H1 (cell line): ENCODE results near the gene SLC37A1. TPM values are rescaled to one million over a fixed set of nuclear protein-coding genes. Genes with fewer than 3 reads are reported as not detected.

Experiments used
- CTCF ChIA-PET: fragments of 300-600 bp; sonication (Branson Sonifier 250); formaldehyde crosslinking; loops from one replicate; lab custom pipeline; 2021; ENCODE audit not compliant: partially characterized antibody; lab: Charles Lee
- POLR2A ChIA-PET: fragments of 300-600 bp; sonication (Branson Sonifier 250); formaldehyde crosslinking; loops from one replicate; lab custom pipeline; 2021; ENCODE audit warnings: inconsistent platforms; ENCODE audit not compliant: partially characterized antibody; lab: Charles Lee
- DNase-seq, 2 experiments: peaks; one replicate each; pipeline versions ENCODE4 v3.0.0 to v3.0.0-alpha.2; 2010 to 2022; ENCODE audit warnings: low spot score in 2 of 2, low read depth in 1 of 2, mixed read lengths in 1 of 2
- FAIRE-seq: peaks from 2 replicates; lab custom pipeline; 2011; peaks lifted over from hg19 to GRCh38; lab: Jason Lieb, UNC
- H2AFZ ChIP-seq: 2 replicates; pipeline ENCODE4 v1.8.1; 2012; ENCODE audit warnings: low read length, inconsistent platforms
- H2AK5ac ChIP-seq: 2 replicates; pipeline ENCODE4 v1.6.1; 2013; ENCODE audit warnings: low read depth, low read length
- H2BK120ac ChIP-seq: replicated peaks from 2 replicates; pipeline ENCODE3; 2013; ENCODE audit warnings: low read depth, low read length, inconsistent platforms
- H2BK12ac ChIP-seq: 2 replicates; pipeline ENCODE4 v1.6.1; 2013; ENCODE audit warnings: low read depth, low read length
- H2BK15ac ChIP-seq: 2 replicates; pipeline ENCODE4 v1.6.1; 2013; ENCODE audit warnings: low read length
- H2BK20ac ChIP-seq: 2 replicates; pipeline ENCODE4 v1.6.1; 2013; ENCODE audit warnings: low read length
- H2BK5ac ChIP-seq: 2 replicates; pipeline ENCODE4 v1.6.1; 2013; ENCODE audit warnings: low read depth, low read length
- H3K14ac ChIP-seq: 2 replicates; pipeline ENCODE4 v1.6.1; 2013; ENCODE audit warnings: inconsistent platforms; ENCODE audit not compliant: insufficient read length
- H3K18ac ChIP-seq: 2 replicates; pipeline ENCODE4 v1.6.1; 2013; ENCODE audit warnings: low read length; ENCODE audit errors: extremely low read depth
- H3K23ac ChIP-seq: 2 replicates; pipeline ENCODE4 v1.6.1; 2013; ENCODE audit warnings: inconsistent platforms; ENCODE audit not compliant: insufficient read length
- H3K23me2 ChIP-seq: 2 replicates; pipeline ENCODE4 v1.6.1; 2013; ENCODE audit warnings: low read depth, low read length
- H3K27ac ChIP-seq: 2 replicates; pipeline ENCODE4 v1.6.1; 2011; ENCODE audit warnings: low read depth, low read length, inconsistent platforms
- H3K27me3 ChIP-seq, 4 experiments: replicated peaks in 1 of 4; 1 replicate in 1 of 4; 2 replicates in 3 of 4; pipeline versions ENCODE4 v1.6.1 to v1.8.1; 2011 to 2013; ENCODE audit warnings: low read length in 3 of 4, mild to moderate bottlenecking in 3 of 4, inconsistent platforms in 2 of 4, mixed read lengths in 2 of 4, moderate library complexity in 1 of 4; ENCODE audit not compliant: control insufficient read depth in 3 of 4, insufficient read depth in 3 of 4; ENCODE audit errors: extremely low read depth in 1 of 4
- H3K36me3 ChIP-seq, 4 experiments: 2 replicates each; pipeline versions ENCODE4 v1.6.1 to v1.8.1; 2011 to 2013; ENCODE audit warnings: mild to moderate bottlenecking in 4 of 4, low read length in 3 of 4, moderate library complexity in 2 of 4, control low read depth in 1 of 4, inconsistent platforms in 1 of 4; ENCODE audit not compliant: insufficient read depth in 4 of 4, control insufficient read depth in 2 of 4
- H3K4ac ChIP-seq: replicated peaks from 2 replicates; pipeline ENCODE3; 2013; ENCODE audit warnings: low read length, low read depth, mixed read lengths, inconsistent platforms; ENCODE audit not compliant: insufficient read length
- H3K4me1 ChIP-seq, 4 experiments: replicated peaks in 1 of 4; 1 replicate in 1 of 4; 2 replicates in 3 of 4; pipeline versions ENCODE4 v1.6.1 to v1.8.1; 2011 to 2013; ENCODE audit warnings: low read length in 3 of 4, inconsistent platforms in 2 of 4, mixed read lengths in 1 of 4; ENCODE audit not compliant: insufficient read depth in 4 of 4, control insufficient read depth in 3 of 4
- H3K4me2 ChIP-seq, 2 experiments: 2 replicates each; pipeline versions ENCODE4 v1.6.1 to v1.8.1; 2011 to 2013; ENCODE audit warnings: low read depth in 2 of 2, low read length in 2 of 2, control low read depth in 1 of 2, inconsistent platforms in 1 of 2, mild to moderate bottlenecking in 1 of 2; ENCODE audit not compliant: insufficient read depth in 1 of 2
- H3K4me3 ChIP-seq, 4 experiments: fragments of 200-600, 300-600 bp in 1 of 4; sonication (generic), shearing (Covaris generic), sonication (Bioruptor Twin) in 1 of 4; 2 replicates each; pipeline versions ENCODE4 v1.5.1 to v1.8.1; 2011 to 2016; ENCODE audit warnings: low read length in 4 of 4, low read depth in 3 of 4, control low read depth in 2 of 4, inconsistent platforms in 2 of 4, mild to moderate bottlenecking in 2 of 4, mixed read lengths in 1 of 4, moderate library complexity in 1 of 4; ENCODE audit not compliant: insufficient read depth in 2 of 4; ENCODE audit errors: extremely low read depth in 1 of 4
- H3K56ac ChIP-seq: replicated peaks from 2 replicates; pipeline ENCODE3; 2013; ENCODE audit warnings: low read depth, mild to moderate bottlenecking, mixed read lengths, low read length, inconsistent platforms; ENCODE audit not compliant: insufficient read length
- H3K79me1 ChIP-seq: 2 replicates; pipeline ENCODE4 v1.6.1; 2013; ENCODE audit warnings: low read depth, low read length, control low read depth
- H3K79me2 ChIP-seq, 2 experiments: 2 replicates each; pipeline versions ENCODE4 v1.6.1 to v1.8.1; 2012 to 2013; ENCODE audit warnings: low read length in 2 of 2, mild to moderate bottlenecking in 2 of 2, inconsistent platforms in 1 of 2; ENCODE audit not compliant: insufficient read depth in 2 of 2, control insufficient read depth in 1 of 2
- H3K9ac ChIP-seq, 4 experiments: replicated peaks in 1 of 4; 1 replicate in 1 of 4; 2 replicates in 3 of 4; pipeline versions ENCODE4 v1.6.1 to v1.8.1; 2011 to 2013; ENCODE audit warnings: low read depth in 3 of 4, low read length in 3 of 4, control low read depth in 2 of 4, mild to moderate bottlenecking in 2 of 4, moderate library complexity in 2 of 4, inconsistent platforms in 1 of 4; ENCODE audit errors: extremely low read depth in 1 of 4
- H3K9me3 ChIP-seq, 2 experiments: 2 replicates each; pipeline versions ENCODE4 v1.6.1 to v1.8.1; 2012 to 2013; ENCODE audit warnings: mild to moderate bottlenecking in 2 of 2, moderate library complexity in 2 of 2, control low read depth in 1 of 2, inconsistent platforms in 1 of 2, low read depth in 1 of 2, low read length in 1 of 2, mixed read lengths in 1 of 2; ENCODE audit not compliant: insufficient read depth in 2 of 2
- H4K20me1 ChIP-seq, 2 experiments: replicated peaks in 1 of 2; 2 replicates each; pipeline versions ENCODE3 to v1.8.1; 2011 to 2013; ENCODE audit warnings: inconsistent platforms in 2 of 2, low read length in 2 of 2, mild to moderate bottlenecking in 1 of 2; ENCODE audit not compliant: insufficient read depth in 2 of 2, control insufficient read depth in 1 of 2
- H4K5ac ChIP-seq: 2 replicates; pipeline ENCODE4 v1.6.1; 2013; ENCODE audit warnings: low read length, low read depth, mixed read lengths, inconsistent platforms; ENCODE audit not compliant: insufficient read length
- H4K8ac ChIP-seq: 2 replicates; pipeline ENCODE4 v1.8.0; 2013; ENCODE audit warnings: mild to moderate bottlenecking, moderate library complexity, low read length, inconsistent platforms; ENCODE audit not compliant: insufficient read depth; ENCODE audit errors: extremely low read depth
- H4K91ac ChIP-seq: replicated peaks from 2 replicates; pipeline ENCODE3; 2013; ENCODE audit warnings: low read length, mixed read lengths, inconsistent platforms; ENCODE audit not compliant: insufficient read length
- FOSL1 ChIP-seq: IDR thresholded peaks from 2 replicates; pipeline ENCODE4 v1.6.1; 2011; ENCODE audit warnings: mild to moderate bottlenecking, low read depth, low read length, moderate library complexity; ENCODE audit not compliant: insufficient read depth
- HDAC6 ChIP-seq: IDR thresholded peaks from one replicate; pipeline ENCODE4 v1.7.1; 2012; ENCODE audit warnings: low read depth, mild to moderate bottlenecking, inconsistent platforms, low read length, moderate library complexity
- RAD21 ChIP-seq, 2 experiments: IDR thresholded peaks in 1 of 2; conservative IDR thresholded peaks in 1 of 2; 2 replicates each; pipeline ENCODE4 v1.6.1; 2011; ENCODE audit warnings: low read depth in 2 of 2, low read length in 2 of 2, improper control_type of control experiment in 1 of 2, inconsistent platforms in 1 of 2, mild to moderate bottlenecking in 1 of 2, moderate library complexity in 1 of 2
- RNF2 ChIP-seq: fragments of 200-900, 300-1000 bp; sonication (generic); IDR thresholded peaks from 2 replicates; pipeline ENCODE4 v1.7.1; 2016; ENCODE audit warnings: borderline replicate concordance, low read depth, mild to moderate bottlenecking, antibody characterized with exemption, low read length; ENCODE audit not compliant: poor library complexity, severe bottlenecking; ENCODE audit errors: missing control alignments
- SRF ChIP-seq: IDR thresholded peaks from 2 replicates; pipeline ENCODE4 v1.6.1; 2011; ENCODE audit warnings: mild to moderate bottlenecking, low read depth, low read length, moderate library complexity
- SUZ12 ChIP-seq: fragments of 200-600 bp; sonication (generic); IDR thresholded peaks from 2 replicates; pipeline ENCODE4 v1.6.1; 2012; ENCODE audit warnings: mild to moderate bottlenecking, inconsistent platforms, low read length, moderate library complexity, mixed read lengths
- TCF12 ChIP-seq: IDR thresholded peaks from 2 replicates; pipeline ENCODE4 v1.6.1; 2011; ENCODE audit warnings: low read depth, mild to moderate bottlenecking, low read length
- ZNF274 ChIP-seq: IDR thresholded peaks from 2 replicates; pipeline ENCODE4 v1.7.0; 2012; ENCODE audit warnings: low read length, borderline replicate concordance; ENCODE audit errors: extremely low read depth
- WGBS, 2 experiments: shearing (Covaris generic) in 1 of 2; methylation state at CpG; one replicate each; pipeline versions ENCODE4 v1.1.6 to v1.1.7; 2013 to 2015; ENCODE audit warnings: low lambda C conversion rate in 2 of 2, mixed read lengths in 2 of 2, inconsistent platforms in 1 of 2, low coverage in 1 of 2, missing lambda C conversion rate in 1 of 2; ENCODE audit not compliant: insufficient replicate concordance in 2 of 2, insufficient coverage in 1 of 2, insufficient read length in 1 of 2; ENCODE audit errors: extremely low coverage in 1 of 2, missing lambda C conversion rate in 1 of 2; 5-methylcytosine and 5-hydroxymethylcytosine counted together
- polyA plus RNA-seq, 7 experiments: library from polyadenylated mRNA; depleted of rRNA in 3 of 7; stranded (reverse) in 5 of 7; unstranded in 2 of 7; fragments of >200 nt in 5 of 7; fragments of 200-250 nt in 2 of 7; gene quantifications; 1 replicate in 5 of 7; 2 replicates in 1 of 7; 4 replicates in 1 of 7; pipeline versions ENCODE4 v1.2.1 to v1.2.3, GENCODE V29; 2011 to 2013; ENCODE audit warnings: missing spikeins in 2 of 7, mixed read lengths in 2 of 7
- total RNA-seq: library from RNA; stranded (reverse); fragmentation: NEBNext Ultra II Directional; extraction: Animal tissue kit (Norgen Biotek cat#: 25700); gene quantifications from 2 replicates; pipeline ENCODE4 v1.2.1, GENCODE V29; 2021
- TF ChIP-seq, protein P1 (sequence below), 3 experiments: IDR thresholded peaks; 1 replicate in 2 of 3; 2 replicates in 1 of 3; pipeline versions ENCODE4 v1.5.1 to v1.6.1; 2011; ENCODE audit warnings: low read length in 3 of 3, mild to moderate bottlenecking in 3 of 3, inconsistent platforms in 2 of 3, low read depth in 1 of 3, moderate library complexity in 1 of 3; ENCODE audit not compliant: insufficient read depth in 1 of 3; ENCODE audit errors: control extremely low read depth in 1 of 3

The SLC37A1 gene
- total and polyA plus RNA-seq, 2 of the 8 experiments (the other 6 are each of a cell fraction or from before 2014, with no cell fraction given): 15.6 to 30.9 TPM

DNA sequence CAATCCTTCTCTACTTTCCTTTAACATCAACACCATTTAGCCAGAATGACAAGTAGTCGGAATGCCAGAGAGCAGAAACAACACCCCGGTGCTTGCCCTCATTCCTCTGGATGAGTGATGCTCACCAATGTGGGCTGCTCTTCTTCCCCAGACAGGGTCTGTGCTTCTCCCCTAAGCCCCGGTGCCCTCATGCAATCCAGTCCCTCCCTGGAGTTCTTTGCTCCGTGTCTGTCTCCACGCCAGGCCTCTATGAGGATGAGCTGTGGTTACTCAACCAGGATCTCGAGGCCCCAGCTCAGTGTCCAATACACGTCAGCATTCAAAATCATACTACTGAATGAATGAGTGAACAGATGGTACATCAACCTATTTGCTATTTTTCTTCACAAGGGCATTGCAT lies 110.0 kb downstream of the SLC37A1 start:
- Histone ChIP-seq H2AK5ac (no peak overlapping the region), H3K23ac (no peak overlapping the region), H3K79me2 (no peaks in the 10 kb centered on the region), H3K79me1 (0 out of 2 replicates have a peak, but pooled peaks cover 2% of the 10 kb centered on the region), H3K9me3 (no peaks in the 10 kb centered on the region), H3K4me1 (peaks cover 0 to 8% (median 4%) of the 10 kb centered on the region in 4 experiments; a peak in 4 of 7 replicates), H3K4me3 (no peak overlapping the region), H3K56ac (no peak overlapping the region), H3K23me2 (peaks cover 3% of the 10 kb centered on the region; the same call in 1 of the 2 replicates), H3K27me3 (peaks cover 0 to 7% (median 3%) of the 10 kb centered on the region in 4 experiments; a peak in 3 of 7 replicates), H4K91ac (no peak overlapping the region), H3K14ac (no peak overlapping the region), H4K8ac (no peak overlapping the region), H3K9ac (no peak overlapping the region), H2BK120ac (no peak overlapping the region), H2BK20ac (no peak overlapping the region), H2BK15ac (no peak overlapping the region), H3K27ac (no peak overlapping the region), H4K20me1 (no peaks in the 10 kb centered on the region), H2BK5ac (no peak overlapping the region), H4K5ac (no peak overlapping the region), H3K18ac (no peak overlapping the region), H3K4ac (no peak overlapping the region), H2BK12ac (no peak overlapping the region), H2AFZ (no peak overlapping the region), H3K4me2 (no peak overlapping the region), H3K36me3 (no peaks in the 10 kb centered on the region)
- ChIA-PET CTCF (interaction anchor here (0.7 to 2.1 kb wide), 5 partner anchors 9 to 371 kb away, joined by 3 to 6 read pairs (median 4); no protein-coding TSS in a partner anchor), POLR2A (no interaction called here)
- no peak for DNase-seq
- 78% methylated on average over 7 of the region's 7 CpGs; no CpG with 5 or more reads in 1 of the 2 experiments for whole genome bisulfite sequencing, 2 experiments
- no peak for FAIRE-seq
- no peak for TF ChIP-seq SUZ12
- TF ChIP-seq RAD21 (IDR thresholded peaks at IDR 0.05 in 1 of 2, conservative IDR thresholded peaks at IDR 0.05 in 1 of 2; ENCODE audit: low read depth in 2 of 2, low read length in 2 of 2): no peak
- no peak for TF ChIP-seq RNF2
- TF ChIP-seq ZNF274: no peak
- TF ChIP-seq SRF: no peak
- TF ChIP-seq HDAC6: no peak
- TF ChIP-seq, protein P1, sequence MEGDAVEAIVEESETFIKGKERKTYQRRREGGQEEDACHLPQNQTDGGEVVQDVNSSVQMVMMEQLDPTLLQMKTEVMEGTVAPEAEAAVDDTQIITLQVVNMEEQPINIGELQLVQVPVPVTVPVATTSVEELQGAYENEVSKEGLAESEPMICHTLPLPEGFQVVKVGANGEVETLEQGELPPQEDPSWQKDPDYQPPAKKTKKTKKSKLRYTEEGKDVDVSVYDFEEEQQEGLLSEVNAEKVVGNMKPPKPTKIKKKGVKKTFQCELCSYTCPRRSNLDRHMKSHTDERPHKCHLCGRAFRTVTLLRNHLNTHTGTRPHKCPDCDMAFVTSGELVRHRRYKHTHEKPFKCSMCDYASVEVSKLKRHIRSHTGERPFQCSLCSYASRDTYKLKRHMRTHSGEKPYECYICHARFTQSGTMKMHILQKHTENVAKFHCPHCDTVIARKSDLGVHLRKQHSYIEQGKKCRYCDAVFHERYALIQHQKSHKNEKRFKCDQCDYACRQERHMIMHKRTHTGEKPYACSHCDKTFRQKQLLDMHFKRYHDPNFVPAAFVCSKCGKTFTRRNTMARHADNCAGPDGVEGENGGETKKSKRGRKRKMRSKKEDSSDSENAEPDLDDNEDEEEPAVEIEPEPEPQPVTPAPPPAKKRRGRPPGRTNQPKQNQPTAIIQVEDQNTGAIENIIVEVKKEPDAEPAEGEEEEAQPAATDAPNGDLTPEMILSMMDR (IDR thresholded peaks at IDR 0.05; ENCODE audit: control extremely low read depth in 1 of 3, insufficient read depth in 1 of 3, low read depth in 1 of 3, low read length in 3 of 3): no peak
- no peak for TF ChIP-seq TCF12
- no peak for TF ChIP-seq FOSL1
